Measurements from ENCODE around the gene TPRG1.

DNA sequence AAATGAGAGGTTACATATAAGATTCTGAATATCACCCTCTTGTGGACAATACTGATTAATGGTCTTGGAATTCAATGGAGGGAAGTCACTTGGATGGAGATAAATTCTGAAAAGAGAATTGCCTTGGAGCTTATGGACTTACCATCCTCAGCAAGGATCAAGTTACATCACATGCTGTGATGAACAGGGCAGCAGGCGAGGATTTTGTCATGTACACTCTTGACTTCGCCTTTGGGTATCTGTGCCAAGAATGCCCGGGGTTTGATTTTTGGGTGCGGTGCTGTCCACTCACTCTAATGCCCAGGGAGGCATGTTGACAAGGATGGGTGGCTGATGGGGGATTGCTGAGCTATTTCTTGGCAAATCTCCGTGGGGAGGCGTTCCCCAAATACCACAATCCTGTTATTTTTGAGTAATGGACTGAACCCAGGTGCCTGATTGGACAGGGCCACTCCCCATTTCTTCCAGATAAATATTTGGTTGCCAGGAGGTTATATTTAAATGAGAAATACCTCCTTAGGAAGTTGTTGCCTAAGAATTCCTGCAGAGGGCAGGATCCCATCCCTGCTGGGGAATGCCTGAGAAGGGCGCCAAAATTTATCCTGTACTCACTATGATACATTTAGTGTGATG is 96.3 kb downstream of the TPRG1 start:
- TF ChIP-seq, protein P1, sequence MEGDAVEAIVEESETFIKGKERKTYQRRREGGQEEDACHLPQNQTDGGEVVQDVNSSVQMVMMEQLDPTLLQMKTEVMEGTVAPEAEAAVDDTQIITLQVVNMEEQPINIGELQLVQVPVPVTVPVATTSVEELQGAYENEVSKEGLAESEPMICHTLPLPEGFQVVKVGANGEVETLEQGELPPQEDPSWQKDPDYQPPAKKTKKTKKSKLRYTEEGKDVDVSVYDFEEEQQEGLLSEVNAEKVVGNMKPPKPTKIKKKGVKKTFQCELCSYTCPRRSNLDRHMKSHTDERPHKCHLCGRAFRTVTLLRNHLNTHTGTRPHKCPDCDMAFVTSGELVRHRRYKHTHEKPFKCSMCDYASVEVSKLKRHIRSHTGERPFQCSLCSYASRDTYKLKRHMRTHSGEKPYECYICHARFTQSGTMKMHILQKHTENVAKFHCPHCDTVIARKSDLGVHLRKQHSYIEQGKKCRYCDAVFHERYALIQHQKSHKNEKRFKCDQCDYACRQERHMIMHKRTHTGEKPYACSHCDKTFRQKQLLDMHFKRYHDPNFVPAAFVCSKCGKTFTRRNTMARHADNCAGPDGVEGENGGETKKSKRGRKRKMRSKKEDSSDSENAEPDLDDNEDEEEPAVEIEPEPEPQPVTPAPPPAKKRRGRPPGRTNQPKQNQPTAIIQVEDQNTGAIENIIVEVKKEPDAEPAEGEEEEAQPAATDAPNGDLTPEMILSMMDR (conservative IDR thresholded peaks at IDR 0.05 in 1 of 2, IDR thresholded peaks at IDR 0.05 in 1 of 2; ENCODE audit: low read depth in 1 of 2, low read length in 2 of 2) = peak; percentile 14 to 35
- TF ChIP-seq EZH2 (IDR thresholded peaks at IDR 0.05; ENCODE audit: low read length, missing control alignments) = no peak

Measured in fibroblast of lung (primary cell).